Activated naive CD8-positive, alpha-beta T cell (primary cell): Measurements from ENCODE around the gene WWTR1.

Experiments
- H3K27ac Mint-ChIP-seq: one replicate; pipeline ENCODE4 v1.8.0; 2021; ENCODE audit warnings: mixed read lengths
- H3K27me3 Mint-ChIP-seq: one replicate; pipeline ENCODE4 v1.8.0; 2021; ENCODE audit warnings: mixed read lengths
- H3K36me3 Mint-ChIP-seq: one replicate; pipeline ENCODE4 v1.8.0; 2021; ENCODE audit warnings: mixed read lengths
- H3K4me1 Mint-ChIP-seq: one replicate; pipeline ENCODE4 v1.8.0; 2021; ENCODE audit warnings: low read depth, mixed read lengths
- H3K4me3 Mint-ChIP-seq: one replicate; pipeline ENCODE4 v1.8.0; 2021; ENCODE audit warnings: mild to moderate bottlenecking, mixed read lengths
- H3K9me3 Mint-ChIP-seq: one replicate; pipeline ENCODE4 v1.8.0; 2021; ENCODE audit warnings: low read depth, mixed read lengths

WWTR1 gene

GRCh38 chr3:149640976-149641728 lies 16.7 kb downstream of the WWTR1 start:
- Mint-ChIP-seq H3K27me3 (peaks cover 2% of the 10 kb centered on the region), H3K9me3 (no peaks in the 10 kb centered on the region), H3K4me3 (no peak overlapping the region)

GRCh38 chr3:149639093-149639486 lies 18.7 kb downstream of the WWTR1 start:
- Mint-ChIP-seq H3K27me3 (peaks cover 6% of the 10 kb centered on the region), H3K4me3 (no peak overlapping the region), H3K4me1 (no peaks in the 10 kb centered on the region), H3K36me3 (no peaks in the 10 kb centered on the region), H3K9me3 (no peaks in the 10 kb centered on the region), H3K27ac (no peak overlapping the region)

More at GRCh38 chr3:149640976-149641728, 16.7 kb downstream of the WWTR1 start:
- Mint-ChIP-seq H3K36me3 (no peaks in the 10 kb centered on the region), H3K27ac (no peak overlapping the region), H3K4me1 (no peaks in the 10 kb centered on the region)

- Mint-ChIP-seq H3K36me3 (no peaks in the 10 kb centered on the region), H3K27me3 (peaks cover 9% of the 10 kb centered on the region), H3K4me3 (no peak overlapping the region), H3K9me3 (no peaks in the 10 kb centered on the region), H3K27ac (no peak overlapping the region), H3K4me1 (no peaks in the 10 kb centered on the region)
These were observed 19.4 kb downstream of the WWTR1 start for GRCh38 chr3:149638228-149639092.

DNA sequence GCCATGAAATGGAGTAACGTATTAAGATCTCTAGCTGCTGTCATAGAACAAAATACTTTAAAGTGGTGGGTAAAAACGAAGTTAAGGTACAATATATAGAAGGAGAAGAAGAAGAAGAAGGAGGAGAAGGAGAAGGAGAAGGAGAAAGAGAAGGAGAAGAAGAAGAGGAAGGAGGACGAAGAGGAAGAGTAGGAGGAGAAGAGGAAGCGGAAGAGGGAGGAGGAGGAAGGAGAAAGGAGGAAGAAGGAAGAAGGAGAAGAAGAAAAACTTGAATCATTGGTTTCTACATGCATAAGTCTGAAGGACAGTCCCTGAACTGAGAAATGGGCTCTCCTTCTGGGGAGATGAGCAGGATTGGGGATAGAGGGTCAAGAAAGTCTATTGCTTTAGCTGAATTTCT lies 22.4 kb downstream of the WWTR1 start:
- no peaks in the 10 kb centered on the region for H3K9me3 Mint-ChIP-seq
- no peak overlapping the region for H3K27ac Mint-ChIP-seq
- peaks cover 16% of the 10 kb centered on the region for H3K27me3 Mint-ChIP-seq
- H3K4me1 Mint-ChIP-seq: no peaks in the 10 kb centered on the region
- H3K36me3 Mint-ChIP-seq: no peaks in the 10 kb centered on the region
- no peak overlapping the region for H3K4me3 Mint-ChIP-seq

DNA sequence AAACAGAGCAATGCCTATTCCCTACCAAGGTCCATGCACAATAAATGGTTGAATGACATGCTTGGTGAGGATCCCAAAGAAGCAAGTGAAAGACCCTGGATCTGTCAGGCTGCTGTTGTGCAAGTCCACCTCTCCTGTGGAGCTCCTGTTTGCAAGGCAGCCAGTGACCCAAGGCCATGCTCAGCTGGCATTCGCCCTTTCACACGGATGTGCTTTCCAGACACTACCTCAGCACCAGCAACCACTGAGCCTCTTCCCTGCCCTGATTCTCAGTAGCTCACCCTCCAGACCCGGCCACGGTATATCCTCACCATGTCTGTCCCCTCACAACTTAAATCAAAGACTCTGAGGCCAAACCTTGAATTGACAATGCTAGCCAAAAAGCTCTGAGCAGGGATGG lies 23.3 kb downstream of the WWTR1 start:
- no peaks in the 10 kb centered on the region for H3K36me3 Mint-ChIP-seq
- H3K4me3 Mint-ChIP-seq: no peak overlapping the region
- no peak overlapping the region for H3K27ac Mint-ChIP-seq
- H3K27me3 Mint-ChIP-seq: peaks cover 16% of the 10 kb centered on the region
- H3K9me3 Mint-ChIP-seq: no peaks in the 10 kb centered on the region
- no peaks in the 10 kb centered on the region for H3K4me1 Mint-ChIP-seq

- H3K4me1 Mint-ChIP-seq: no peaks in the 10 kb centered on the region
- H3K27me3 Mint-ChIP-seq: peaks cover 16% of the 10 kb centered on the region
These were observed 23.8 kb downstream of the WWTR1 start for GRCh38 chr3:149634072-149634471.

DNA sequence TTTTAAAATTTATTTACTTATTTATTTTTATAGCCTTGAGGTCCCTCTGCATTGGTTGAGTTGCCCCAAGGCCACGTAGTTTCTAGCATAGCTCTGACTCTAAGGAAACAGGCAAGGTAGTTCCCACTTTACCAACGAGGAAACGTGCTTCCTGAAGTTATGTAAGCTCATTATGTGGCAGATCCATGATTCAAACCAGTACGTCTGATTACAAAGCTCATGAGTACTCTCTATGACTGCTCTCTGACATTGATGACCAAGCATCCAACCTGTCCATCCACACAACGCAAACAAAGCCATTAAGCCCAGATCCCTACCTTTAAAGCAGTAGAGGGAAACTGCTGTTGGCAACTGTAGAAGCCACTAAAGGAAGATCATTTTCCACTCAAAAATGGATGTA lies 25.6 kb downstream of the WWTR1 start:
- peaks cover 16% of the 10 kb centered on the region for H3K27me3 Mint-ChIP-seq
- H3K27ac Mint-ChIP-seq: no peak overlapping the region
- no peak overlapping the region for H3K4me3 Mint-ChIP-seq
- H3K4me1 Mint-ChIP-seq: no peaks in the 10 kb centered on the region
- H3K36me3 Mint-ChIP-seq: no peaks in the 10 kb centered on the region
- no peaks in the 10 kb centered on the region for H3K9me3 Mint-ChIP-seq

More at GRCh38 chr3:149634072-149634471, 23.8 kb downstream of the WWTR1 start:
- H3K4me3 Mint-ChIP-seq: no peak overlapping the region
- no peaks in the 10 kb centered on the region for H3K36me3 Mint-ChIP-seq
- H3K9me3 Mint-ChIP-seq: no peaks in the 10 kb centered on the region
- H3K27ac Mint-ChIP-seq: no peak overlapping the region

DNA sequence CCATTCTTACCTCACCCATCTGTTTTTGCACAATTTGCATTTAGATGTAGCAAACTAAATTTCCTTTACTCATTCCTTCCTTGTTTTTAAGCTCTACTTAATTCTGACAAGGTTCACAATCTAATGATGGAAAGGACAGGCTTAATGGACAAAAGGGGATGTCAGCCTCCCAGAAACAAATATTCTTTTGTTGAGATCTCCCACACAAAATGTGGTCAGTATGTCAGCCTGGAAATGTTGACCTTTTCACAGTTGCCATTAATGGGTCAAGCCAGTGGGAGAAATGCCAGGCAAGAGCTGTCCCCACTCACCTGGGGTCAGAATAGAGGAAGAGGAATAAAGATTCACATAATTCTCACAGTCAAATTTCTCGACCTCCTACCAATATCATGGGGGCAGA lies 27.0 kb downstream of the WWTR1 start:
- peaks cover 16% of the 10 kb centered on the region for H3K27me3 Mint-ChIP-seq
- H3K27ac Mint-ChIP-seq: no peak overlapping the region
- no peaks in the 10 kb centered on the region for H3K9me3 Mint-ChIP-seq
- no peaks in the 10 kb centered on the region for H3K36me3 Mint-ChIP-seq
- H3K4me1 Mint-ChIP-seq: no peaks in the 10 kb centered on the region
- no peak overlapping the region for H3K4me3 Mint-ChIP-seq

GRCh38 chr3:149628957-149629670 lies 28.7 kb downstream of the WWTR1 start:
- peaks cover 17% of the 10 kb centered on the region for H3K27me3 Mint-ChIP-seq
- no peaks in the 10 kb centered on the region for H3K4me1 Mint-ChIP-seq
- H3K27ac Mint-ChIP-seq: no peak overlapping the region
- H3K9me3 Mint-ChIP-seq: no peaks in the 10 kb centered on the region
- no peaks in the 10 kb centered on the region for H3K36me3 Mint-ChIP-seq
- H3K4me3 Mint-ChIP-seq: no peak overlapping the region

GRCh38 chr3:149626671-149627070 lies 31.2 kb downstream of the WWTR1 start:
- H3K9me3 Mint-ChIP-seq: no peaks in the 10 kb centered on the region
- peaks cover 7% of the 10 kb centered on the region for H3K27me3 Mint-ChIP-seq
- no peaks in the 10 kb centered on the region for H3K36me3 Mint-ChIP-seq
- no peak overlapping the region for H3K27ac Mint-ChIP-seq
- H3K4me3 Mint-ChIP-seq: no peak overlapping the region
- no peaks in the 10 kb centered on the region for H3K4me1 Mint-ChIP-seq

DNA sequence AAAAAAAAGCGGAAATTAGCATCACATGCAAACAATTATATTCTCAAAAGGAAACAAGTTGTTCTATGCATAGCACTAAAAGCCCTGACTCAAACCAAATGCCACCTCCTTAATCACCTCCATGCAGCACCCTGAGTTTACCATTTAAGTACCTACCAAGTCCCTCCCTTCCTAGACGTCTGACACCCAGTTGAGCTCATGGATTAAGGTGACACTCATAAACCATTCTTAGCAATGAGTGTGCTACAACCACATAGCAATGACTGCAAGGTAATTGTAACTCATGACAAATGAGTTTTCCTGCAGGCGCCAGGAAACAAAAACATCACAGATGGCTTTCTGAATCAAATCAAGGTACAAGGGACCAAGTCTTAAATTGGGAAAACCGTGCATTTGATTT lies 32.0 kb downstream of the WWTR1 start:
- H3K27me3 Mint-ChIP-seq: peaks cover 7% of the 10 kb centered on the region
- H3K4me3 Mint-ChIP-seq: no peak overlapping the region
- H3K9me3 Mint-ChIP-seq: no peaks in the 10 kb centered on the region

GRCh38 chr3:149623824-149624223 lies 34.0 kb downstream of the WWTR1 start:
- H3K27me3 Mint-ChIP-seq: peaks cover 7% of the 10 kb centered on the region
- no peaks in the 10 kb centered on the region for H3K36me3 Mint-ChIP-seq
- H3K4me3 Mint-ChIP-seq: no peak overlapping the region
- no peak overlapping the region for H3K27ac Mint-ChIP-seq
- no peaks in the 10 kb centered on the region for H3K9me3 Mint-ChIP-seq
- H3K4me1 Mint-ChIP-seq: peaks cover 5% of the 10 kb centered on the region

More for the DNA sequence above, 32.0 kb downstream of the WWTR1 start:
- Mint-ChIP-seq H3K27ac (no peak overlapping the region), H3K36me3 (no peaks in the 10 kb centered on the region), H3K4me1 (peaks cover 2% of the 10 kb centered on the region)

DNA sequence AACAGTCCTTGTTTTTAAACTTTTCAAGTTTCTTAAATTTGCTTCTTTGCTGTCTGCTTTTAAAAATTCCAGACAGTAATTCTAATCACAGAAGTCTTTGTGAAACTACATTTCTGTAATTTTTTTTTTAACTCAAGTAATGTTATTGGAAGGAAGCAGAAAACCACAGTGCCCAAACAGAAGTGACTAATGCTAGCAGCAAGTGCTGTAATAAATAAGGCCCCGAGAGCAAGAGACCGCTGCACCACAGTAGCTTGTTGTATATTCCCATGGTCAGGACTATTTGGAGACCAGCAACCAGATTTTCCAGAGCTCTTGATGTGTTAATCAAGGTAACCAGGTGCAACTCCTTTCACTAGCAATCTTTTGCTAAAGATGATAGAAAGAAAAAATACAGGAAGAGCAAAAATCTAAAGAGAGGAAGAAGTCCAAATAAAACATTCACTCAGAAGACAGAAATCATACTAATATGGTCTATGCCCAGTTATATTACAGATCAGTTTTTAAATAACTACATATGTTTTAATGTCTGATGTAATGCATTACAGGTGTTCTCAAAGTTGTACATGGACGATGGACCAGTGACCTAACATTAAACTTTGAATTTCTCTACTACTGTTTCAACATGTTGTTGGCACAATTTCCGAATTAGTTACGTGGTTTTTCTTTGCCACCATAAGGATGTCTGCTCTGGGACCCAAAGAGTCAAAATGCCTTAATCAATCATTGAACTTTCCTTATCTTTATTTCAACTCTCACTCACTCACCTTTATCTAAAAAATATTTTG lies 36.4 kb downstream of the WWTR1 start:
- peaks cover 7% of the 10 kb centered on the region for H3K27me3 Mint-ChIP-seq
- H3K9me3 Mint-ChIP-seq: no peaks in the 10 kb centered on the region

GRCh38 chr3:149620291-149621020 lies 37.4 kb downstream of the WWTR1 start:
- Mint-ChIP-seq H3K9me3 (no peaks in the 10 kb centered on the region), H3K4me1 (peaks cover 5% of the 10 kb centered on the region), H3K36me3 (no peaks in the 10 kb centered on the region), H3K4me3 (no peak overlapping the region), H3K27me3 (peaks cover 2% of the 10 kb centered on the region), H3K27ac (no peak overlapping the region)

More for the DNA sequence above, 36.4 kb downstream of the WWTR1 start:
- Mint-ChIP-seq H3K4me1 (peaks cover 5% of the 10 kb centered on the region), H3K36me3 (no peaks in the 10 kb centered on the region), H3K27ac (no peak overlapping the region), H3K4me3 (no peak overlapping the region)
